Small intestine (tissue), 16 donors: ENCODE data around the gene CFAP46. TPM values are rescaled to one million over a fixed set of nuclear protein-coding genes. Genes with fewer than 3 reads are reported as not detected.

Experiments used
- DNase-seq, 2 donors: peaks; one replicate each; pipeline versions ENCODE4 v3.0.0 to v3.0.0-alpha.2; 2013
- FAIRE-seq: peaks from 2 replicates; lab custom pipeline; 2012; peaks lifted over from hg19 to GRCh38; lab: Jason Lieb, UNC
- H3K27ac ChIP-seq, 3 donors: one replicate each; pipeline ENCODE4 v1.5.1; 2013; ENCODE audit warnings: low read length in 2 of 3, mild to moderate bottlenecking in 2 of 3, control low read depth in 1 of 3, inconsistent platforms in 1 of 3, low read depth in 1 of 3, moderate library complexity in 1 of 3
- H3K27me3 ChIP-seq, 3 donors: one replicate each; pipeline ENCODE4 v1.6.1; 2013; ENCODE audit warnings: low read length in 3 of 3, inconsistent platforms in 1 of 3; ENCODE audit not compliant: control insufficient read depth in 3 of 3, insufficient read depth in 3 of 3
- H3K36me3 ChIP-seq, 3 donors: one replicate each; pipeline ENCODE4 v1.6.1; 2013; ENCODE audit warnings: low read length in 3 of 3, inconsistent platforms in 1 of 3, low read depth in 1 of 3, mild to moderate bottlenecking in 1 of 3, moderate library complexity in 1 of 3; ENCODE audit not compliant: control insufficient read depth in 3 of 3, insufficient read depth in 2 of 3
- H3K4me1 ChIP-seq, 3 donors: one replicate each; pipeline ENCODE4 v1.6.1; 2013; ENCODE audit warnings: low read length in 2 of 3, inconsistent platforms in 1 of 3, low read depth in 1 of 3, mild to moderate bottlenecking in 1 of 3, moderate library complexity in 1 of 3; ENCODE audit not compliant: control insufficient read depth in 3 of 3, insufficient read depth in 2 of 3
- H3K4me3 ChIP-seq, 3 donors: one replicate each; pipeline ENCODE4 v1.5.1; 2013; ENCODE audit warnings: low read length in 3 of 3, control low read depth in 1 of 3, inconsistent platforms in 1 of 3, low read depth in 1 of 3, mild to moderate bottlenecking in 1 of 3, moderate library complexity in 1 of 3
- H3K9me3 ChIP-seq, 2 donors: one replicate each; pipeline ENCODE4 v1.6.1; 2013; ENCODE audit warnings: low read depth in 1 of 2, low read length in 1 of 2; ENCODE audit not compliant: control insufficient read depth in 2 of 2, insufficient read depth in 1 of 2
- WGBS, 3 donors: extraction: QIAGEN DNeasy Blood & Tissue Kit; methylation state at CpG; one replicate each; pipeline ENCODE4 v1.1.7; 2013; 5-methylcytosine and 5-hydroxymethylcytosine counted together
- long read RNA-seq, 10 donors: transcript quantifications; one replicate each; lab custom pipeline, GENCODE V29; 2026
- polyA plus RNA-seq, 4 donors: library from polyadenylated mRNA; stranded (reverse) in 3 of 4; unstranded in 1 of 4; fragments of 200-250 nt in 3 of 4; fragments of 120-200 nt in 1 of 4; gene quantifications; one replicate each; pipeline versions ENCODE4 v1.2.1 to v1.2.3, GENCODE V29; 2013
- donor health status: healthy with polysubstance abuse.
- donor health status: control.
- donor health status: control.
- donor health status: Bipolar disorder and iron deficiency.
- donor health status: healthy.

Gene CFAP46
- under 1 TPM in 2 of 4 donors, not detected in 2; 0.27 to 0.43 TPM for polyA plus RNA-seq
- long read RNA-seq, donor 1: 0 reads
- long read RNA-seq, donor 2: 0 reads
- long read RNA-seq, donor 3: 0 reads
- long read RNA-seq, donor 4: 0 reads
- long read RNA-seq, donor 5: 0 reads
- long read RNA-seq, donor 6: 0 reads
- long read RNA-seq, donor 7: 0 reads
- long read RNA-seq, donor 8: 0 reads
- long read RNA-seq, donor 9: 0 reads
- long read RNA-seq, donor 10: 0 reads

DNA sequence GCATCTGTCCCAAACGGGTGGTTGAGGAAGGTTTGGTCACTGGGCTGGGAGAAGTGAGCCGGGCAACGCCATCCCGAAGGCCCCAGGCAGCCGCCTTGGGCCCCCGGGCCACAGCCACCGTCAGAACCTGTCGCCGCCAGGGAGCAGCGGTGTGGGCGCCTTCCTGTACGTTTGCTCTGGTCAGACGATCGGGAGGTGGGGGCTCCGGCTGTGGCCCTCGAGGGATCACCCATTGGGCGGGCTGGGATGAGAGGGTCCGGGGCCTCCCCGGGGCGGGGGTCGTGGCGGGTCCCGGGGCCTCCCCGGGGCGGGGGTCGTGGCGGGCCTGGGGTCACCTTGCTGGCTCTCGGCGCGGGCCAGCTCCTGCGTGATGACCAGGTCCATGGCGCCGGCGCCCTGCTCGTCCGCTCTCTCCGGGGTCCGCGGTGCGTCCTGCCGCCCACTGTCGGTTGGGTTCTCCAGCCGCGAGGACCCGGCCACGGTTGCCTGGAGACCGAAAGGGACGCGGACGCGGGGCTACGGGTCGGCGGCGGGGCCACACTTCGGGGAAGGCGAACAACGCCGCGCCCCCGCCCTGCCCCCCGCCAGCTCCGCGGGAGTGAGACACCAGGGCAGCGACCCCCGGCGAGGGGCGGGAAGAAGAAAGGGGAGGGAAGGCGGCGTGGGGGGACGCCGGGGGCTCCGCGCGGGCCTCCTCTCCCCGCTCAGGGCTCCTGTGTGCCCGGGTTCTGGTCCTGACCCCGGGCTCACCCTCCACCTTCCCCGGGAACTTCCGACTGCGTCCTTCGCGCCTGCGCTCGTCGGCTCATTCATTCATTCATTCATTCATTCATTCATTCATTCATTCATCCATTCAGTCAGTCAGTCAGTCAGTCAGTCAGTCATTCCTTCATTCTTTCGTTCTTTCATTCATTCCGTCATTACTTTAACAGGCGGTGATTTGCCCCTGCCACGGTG is at the start of gene CFAP46:
Gene CFAP46, minus strand, starts transcription at position 470 of the 957 bp plus-strand sequence. Its CDS starts 86 bp downstream, at position 384.
- WGBS, 3 donors: 4 to 6% (median 5%) methylated on average over 60 to 90 of the region's 90 CpGs
- DNase-seq (peak in 1 of 2 donors; percentile 68), FAIRE-seq (no peak)
- H3K36me3 ChIP-seq: no peaks in the 10 kb centered on the region
- H3K27me3 ChIP-seq: peaks cover 4 to 16% (median 9%) of the 10 kb centered on the region in 3 donors
- H3K4me3 ChIP-seq: peak within 1 kb of the TSS in 2 of 3 donors; percentile 2 to 19
- no peaks in the 10 kb centered on the region for H3K4me1 ChIP-seq
- no peaks in the 10 kb centered on the region for H3K9me3 ChIP-seq
- H3K27ac ChIP-seq: no peak within 1 kb of the TSS

DNA sequence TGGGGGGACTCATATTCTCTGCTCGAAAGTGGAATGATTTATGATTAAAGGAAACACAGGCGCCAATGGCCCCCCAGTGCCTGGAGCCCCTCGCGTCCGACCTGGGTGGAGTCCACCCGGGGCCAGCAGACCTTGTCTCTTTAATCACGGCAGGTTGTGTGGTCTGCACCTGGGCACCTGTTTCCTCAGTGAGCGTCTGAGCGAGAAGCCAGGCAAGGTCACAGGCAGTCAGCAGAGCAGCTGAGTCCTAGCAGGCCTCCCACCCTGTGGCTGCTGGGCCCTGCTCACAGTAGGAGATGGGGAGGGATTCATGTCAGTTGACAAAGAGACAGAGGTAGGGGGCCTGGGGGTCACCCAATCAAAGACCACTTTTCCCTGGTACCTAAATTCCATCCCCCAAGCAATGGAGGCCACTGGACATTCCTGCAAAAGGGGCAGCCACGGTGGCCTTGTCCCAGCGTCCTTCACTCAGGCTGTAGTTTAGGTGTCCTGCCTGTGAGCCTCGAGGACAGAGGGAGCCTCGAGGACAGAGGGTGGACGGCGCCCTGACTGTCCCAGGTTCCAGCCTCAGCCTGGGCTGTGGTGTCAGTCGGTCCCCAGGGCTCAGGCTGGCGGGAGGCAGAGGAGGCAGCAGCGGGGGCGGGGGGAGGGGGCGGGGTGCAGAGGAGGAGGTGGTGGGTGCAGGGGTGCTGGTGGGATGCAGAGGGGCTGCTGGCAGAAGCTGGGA is 49.5 kb upstream of the CFAP46 start:
- H3K9me3 ChIP-seq: peaks cover 0 to 1% of the 10 kb centered on the region in 2 donors
- no peaks in the 10 kb centered on the region for H3K36me3 ChIP-seq
- FAIRE-seq (no peak), DNase-seq (no peak)
- no peak overlapping the region for H3K4me3 ChIP-seq
- 66 to 74% (median 68%) methylated on average over 16 to 20 of the region's 20 CpGs for WGBS, 3 donors
- H3K27ac ChIP-seq: no peak overlapping the region
- H3K4me1 ChIP-seq: no peaks in the 10 kb centered on the region
- H3K27me3 ChIP-seq: no peaks in the 10 kb centered on the region

DNA sequence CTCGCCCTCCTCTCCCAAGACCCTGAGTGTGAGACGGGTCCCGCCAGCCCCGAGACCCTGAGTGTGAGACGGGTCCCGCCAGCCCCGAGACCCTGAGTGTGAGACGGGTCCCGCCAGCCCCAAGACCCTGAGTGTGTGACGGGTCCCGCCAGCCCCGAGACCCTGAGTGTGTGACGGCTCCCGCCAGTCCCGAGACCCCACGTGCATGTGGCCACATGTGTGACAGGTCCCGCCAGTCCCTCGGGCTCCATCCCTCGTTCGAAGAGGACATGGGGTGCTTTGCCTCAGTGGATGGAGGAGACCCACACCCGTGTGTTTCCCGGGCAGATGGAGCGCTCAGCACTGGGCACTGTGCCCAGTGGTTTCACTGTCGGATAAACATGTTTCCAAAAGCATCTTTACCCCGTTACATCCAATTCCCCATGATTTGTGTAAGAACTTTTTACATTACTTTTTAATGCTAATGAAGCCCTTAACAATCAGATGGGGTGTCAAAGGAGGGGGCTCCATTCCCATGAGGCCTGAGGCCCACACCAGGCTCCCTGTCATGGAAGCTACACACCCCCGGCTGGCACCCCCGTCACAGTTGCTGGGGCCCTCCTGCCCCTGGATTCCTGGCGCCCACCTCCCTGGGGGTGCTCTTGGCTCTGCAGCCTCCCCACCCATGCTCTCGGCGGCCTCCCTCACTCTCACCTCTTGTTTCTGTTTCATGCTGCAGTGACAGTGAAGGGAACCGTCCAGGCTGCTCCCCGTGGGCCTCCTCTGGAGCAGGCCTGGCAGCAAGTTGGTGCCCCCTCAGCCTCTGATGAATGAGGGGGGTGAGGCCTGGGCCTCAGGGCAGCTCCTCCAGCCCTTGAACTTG is 48.5 kb upstream of the CFAP46 start:
- 75 to 77% (median 76%) methylated on average over 28 to 32 of the region's 32 CpGs for WGBS, 3 donors
- FAIRE-seq (no peak), DNase-seq (no peak)

DNA sequence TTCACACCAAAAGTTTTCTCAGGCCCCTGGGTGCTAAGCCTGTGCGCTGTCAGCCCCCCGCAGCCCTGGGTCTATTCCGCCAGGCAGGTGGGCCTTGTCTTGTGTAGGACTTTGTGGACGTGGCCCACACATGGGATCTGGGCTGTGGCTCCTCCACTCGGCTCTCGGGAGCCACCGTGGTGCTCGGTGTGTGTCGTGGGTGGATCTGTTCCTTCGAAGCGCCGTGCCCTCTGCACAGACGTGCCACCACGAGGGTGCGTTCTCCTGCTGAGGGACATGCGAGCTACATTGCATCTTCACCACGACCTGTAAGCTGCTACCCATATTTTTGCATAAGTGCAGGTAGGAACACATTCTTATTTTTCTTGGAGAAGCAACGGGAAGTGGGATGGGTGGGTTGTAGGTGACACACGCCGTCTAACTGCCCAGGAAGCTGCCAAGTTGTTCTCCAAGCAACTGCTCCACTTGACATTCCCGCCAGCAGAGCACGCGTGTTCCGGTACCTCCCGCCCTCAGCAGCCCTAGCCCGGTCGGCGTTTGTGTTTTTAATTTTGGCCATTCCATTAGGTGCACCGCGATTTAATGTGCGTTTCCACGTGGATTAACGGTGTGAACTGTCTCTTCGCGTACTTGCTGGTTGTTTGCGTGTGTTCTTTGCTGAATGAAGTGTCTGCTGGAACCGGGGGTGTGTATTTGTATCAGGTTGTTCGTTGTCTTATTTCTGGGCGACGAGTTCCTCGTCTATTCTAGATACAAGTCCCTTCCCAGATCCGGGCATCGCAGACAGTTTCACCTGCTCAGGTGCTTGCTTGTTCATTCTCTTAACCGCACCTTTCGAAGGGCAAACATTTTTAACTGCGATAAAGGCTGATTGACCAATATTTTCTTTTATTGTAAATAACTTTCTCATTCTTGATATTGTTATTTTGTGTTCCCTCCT is 47.4 kb upstream of the CFAP46 start:
- Histone ChIP-seq H3K27ac (no peak overlapping the region), H3K36me3 (no peaks in the 10 kb centered on the region), H3K4me3 (no peak overlapping the region), H3K9me3 (peaks cover 0 to 1% of the 10 kb centered on the region in 2 donors), H3K4me1 (no peaks in the 10 kb centered on the region), H3K27me3 (no peaks in the 10 kb centered on the region)
- WGBS, 3 donors: 87 to 90% (median 90%) methylated on average over 46 of the region's 46 CpGs
- FAIRE-seq: no peak
- no peak for DNase-seq

More for the DNA sequence above, 48.5 kb upstream of the CFAP46 start:
- H3K9me3 ChIP-seq: peaks cover 0 to 1% of the 10 kb centered on the region in 2 donors
- no peaks in the 10 kb centered on the region for H3K27me3 ChIP-seq
- H3K4me3 ChIP-seq: no peak overlapping the region
- H3K36me3 ChIP-seq: no peaks in the 10 kb centered on the region
- H3K27ac ChIP-seq: no peak overlapping the region
- H3K4me1 ChIP-seq: no peaks in the 10 kb centered on the region

DNA sequence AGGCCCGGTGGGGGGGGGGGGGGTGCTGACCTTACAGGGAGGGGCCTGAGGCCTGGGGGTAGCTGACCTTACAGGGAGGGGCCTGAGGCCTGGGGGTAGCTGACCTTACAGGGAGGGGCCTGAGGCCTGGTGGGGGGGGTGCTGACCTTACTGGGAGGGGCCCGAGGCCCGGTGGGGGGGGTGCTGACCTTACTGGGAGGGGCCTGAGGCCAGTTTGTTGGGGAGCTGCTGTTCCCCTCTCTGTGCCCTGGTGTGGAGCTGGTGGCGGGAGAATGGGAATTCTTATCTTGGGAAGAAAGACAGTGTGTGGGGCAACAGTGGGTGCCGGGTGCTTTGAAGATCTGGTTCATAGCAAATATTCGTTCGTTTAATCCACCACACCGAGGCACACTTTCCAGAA is 46.6 kb upstream of the CFAP46 start:
- Histone ChIP-seq H3K9me3 (no peaks in the 10 kb centered on the region), H3K36me3 (no peaks in the 10 kb centered on the region), H3K27ac (no peak overlapping the region), H3K27me3 (peaks cover 0 to 2% (median 0%) of the 10 kb centered on the region in 3 donors), H3K4me1 (no peaks in the 10 kb centered on the region), H3K4me3 (no peak overlapping the region)
- no peak for FAIRE-seq
- 58 to 88% (median 77%) methylated on average over 6 to 8 of the region's 8 CpGs for WGBS, 3 donors
- no peak for DNase-seq

DNA sequence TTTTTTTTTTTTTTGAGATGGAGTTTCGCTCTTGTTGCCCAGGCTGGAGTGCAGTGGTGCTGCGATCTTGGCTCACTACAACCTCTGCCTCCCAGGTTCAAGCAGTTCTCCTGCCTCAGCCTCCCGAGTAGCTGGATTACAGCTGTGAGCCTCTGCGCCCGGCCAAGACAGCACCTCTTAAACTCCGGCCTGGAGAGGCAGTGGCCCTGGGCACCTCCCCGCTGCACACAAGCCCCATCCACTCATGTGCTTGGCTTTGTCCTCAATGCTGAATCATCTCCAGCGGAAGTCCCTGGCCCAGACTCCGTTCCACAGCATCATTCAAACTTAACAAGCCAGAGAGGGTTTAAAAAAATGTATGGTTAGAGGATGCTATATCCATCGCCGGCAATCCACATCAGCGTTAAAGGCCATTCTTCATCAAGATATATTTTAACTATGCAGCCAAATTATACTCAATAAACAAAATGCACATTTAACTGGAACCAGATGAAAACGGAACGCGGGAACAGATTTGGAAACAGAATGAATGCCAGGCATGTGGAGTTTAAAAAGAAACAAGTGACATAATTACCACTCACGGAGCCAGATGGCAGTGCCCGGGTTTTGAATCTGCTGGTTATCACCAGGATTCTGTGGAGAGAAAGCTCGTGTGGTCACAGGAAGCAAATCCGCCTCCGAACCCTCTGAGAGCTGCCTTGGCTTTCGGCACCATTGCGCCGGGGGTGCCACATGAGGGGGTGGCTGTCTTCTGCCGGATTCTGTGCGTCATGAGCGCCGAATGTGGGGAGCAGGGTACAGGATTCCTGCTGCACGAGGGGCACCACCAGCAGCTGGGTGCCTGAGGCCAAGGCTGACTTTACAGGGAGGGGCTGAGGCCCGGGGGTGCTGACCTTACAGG is 45.6 kb upstream of the CFAP46 start:
- Histone ChIP-seq H3K27ac (no peak overlapping the region), H3K9me3 (no peaks in the 10 kb centered on the region), H3K4me3 (no peak overlapping the region), H3K36me3 (no peaks in the 10 kb centered on the region), H3K27me3 (peaks cover 0 to 5% (median 2%) of the 10 kb centered on the region in 3 donors), H3K4me1 (no peaks in the 10 kb centered on the region)
- WGBS, 3 donors: 61 to 73% (median 71%) methylated on average over 29 of the region's 29 CpGs
- DNase-seq (no peak), FAIRE-seq (no peak)
